Femur (tissue), 1 donor: ENCODE measurements around the gene SLC9A7.
"Not testable (repeated sequence)": the region's sequence is repeated elsewhere in the genome, so short reads cannot be mapped to it uniquely, and the experiment has no call there.

ENCODE experiments used
- DNase-seq: peaks from one replicate; pipeline ENCODE4 v3.0.0-alpha.2; 2017

Gene SLC9A7

GRCh38 chrX:46754036-46754435 is 4.9 kb downstream of the SLC9A7 start:
- no peak for DNase-seq

GRCh38 chrX:46750889-46751288 is 8.0 kb downstream of the SLC9A7 start:
- DNase-seq: no peak

GRCh38 chrX:46744009-46744408 is 14.9 kb downstream of the SLC9A7 start:
- DNase-seq: no peak

- DNase-seq: no peak
These were observed 15.9 kb downstream of the SLC9A7 start for GRCh38 chrX:46743046-46743445.

GRCh38 chrX:46739736-46740135 is 19.2 kb downstream of the SLC9A7 start:
- no peak for DNase-seq

- DNase-seq: no peak
These were observed 21.5 kb downstream of the SLC9A7 start for GRCh38 chrX:46737462-46737861.

- no peak for DNase-seq
These were observed 21.9 kb downstream of the SLC9A7 start for GRCh38 chrX:46737041-46737440.

GRCh38 chrX:46735622-46736021 is 23.3 kb downstream of the SLC9A7 start:
- DNase-seq: no peak

GRCh38 chrX:46733226-46733625 is 25.7 kb downstream of the SLC9A7 start:
- DNase-seq: no peak

GRCh38 chrX:46730765-46731164 is 28.2 kb downstream of the SLC9A7 start:
- DNase-seq: no peak

GRCh38 chrX:46727441-46727840 is 31.5 kb downstream of the SLC9A7 start:
- DNase-seq: no peak

- DNase-seq: not testable (repeated sequence)
These were observed 35.4 kb downstream of the SLC9A7 start for GRCh38 chrX:46723569-46723927.

- DNase-seq: no peak
These were observed 36.0 kb downstream of the SLC9A7 start for GRCh38 chrX:46722742-46723568.

GRCh38 chrX:46716796-46717195 is 42.1 kb downstream of the SLC9A7 start:
- DNase-seq: no peak

- no peak for DNase-seq
These were observed 42.9 kb downstream of the SLC9A7 start for GRCh38 chrX:46715997-46716396.

- DNase-seq: no peak
These were observed 43.4 kb downstream of the SLC9A7 start for GRCh38 chrX:46715530-46715929.

- no peak for DNase-seq
These were observed 45.0 kb downstream of the SLC9A7 start for GRCh38 chrX:46713672-46714490.

GRCh38 chrX:46712764-46713163 is 46.2 kb downstream of the SLC9A7 start:
- DNase-seq: no peak

GRCh38 chrX:46710927-46711623 is 47.8 kb downstream of the SLC9A7 start:
- DNase-seq: no peak

- no peak for DNase-seq
These were observed 48.5 kb downstream of the SLC9A7 start for GRCh38 chrX:46710425-46710824.

GRCh38 chrX:46707274-46707965 is 51.5 kb downstream of the SLC9A7 start:
- DNase-seq: no peak

- DNase-seq: no peak
These were observed 54.0 kb downstream of the SLC9A7 start for GRCh38 chrX:46704767-46705386.
